Esophagus squamous epithelium (tissue), 5 donors: Measurements from ENCODE around the gene FMNL1. TPM values are rescaled to one million over a fixed set of nuclear protein-coding genes. Genes with fewer than 3 reads are reported as not detected.

Source experiments
- DNase-seq: peaks from one replicate; lab custom pipeline; 2025; lab: John Stamatoyannopoulos, UW
- H3K27ac ChIP-seq, 4 donors: fragments of 200-600 bp; sonication (generic); one replicate each; pipeline ENCODE4 v1.5.1; 2016 to 2019; ENCODE audit warnings: mild to moderate bottlenecking in 1 of 4
- H3K27me3 ChIP-seq, 4 donors: fragments of 200-600 bp; sonication (generic); 1 replicate in 3 of 4; 2 replicates in 1 of 4; pipeline versions ENCODE4 v1.5.1 to v1.6.0; 2017 to 2021; ENCODE audit warnings: antibody characterized with exemption in 1 of 4
- H3K36me3 ChIP-seq, 3 donors: fragments of 200-600 bp; sonication (generic); one replicate each; pipeline ENCODE4 v1.5.1; 2016 to 2019
- H3K4me1 ChIP-seq, 3 donors: fragments of 200-600 bp; sonication (generic); one replicate each; pipeline ENCODE4 v1.5.1; 2017 to 2019
- H3K4me3 ChIP-seq, 4 donors: fragments of 200-600 bp; sonication (generic); 1 replicate in 3 of 4; 2 replicates in 1 of 4; pipeline ENCODE4 v1.5.1; 2016 to 2019; ENCODE audit warnings: mild to moderate bottlenecking in 2 of 4, moderate library complexity in 1 of 4
- H3K9me3 ChIP-seq, 3 donors: fragments of 200-600 bp; sonication (generic); one replicate each; pipeline ENCODE4 v1.5.1; 2016 to 2019
- CTCF ChIP-seq, 6 experiments: fragments of 450-650 bp in 4 of 6; fragments of 200-600 bp in 2 of 6; sonication (generic) in 2 of 6; IDR thresholded peaks; one replicate each; pipeline ENCODE4 v1.5.1; 2016 to 2019; ENCODE audit warnings: antibody characterized with exemption in 6 of 6, mild to moderate bottlenecking in 4 of 6, moderate library complexity in 4 of 6
- POLR2A ChIP-seq, 4 donors: fragments of 450-650 bp; IDR thresholded peaks; one replicate each; pipeline ENCODE4 v1.6.1; 2017; ENCODE audit warnings: antibody characterized with exemption in 4 of 4, mild to moderate bottlenecking in 4 of 4, moderate library complexity in 3 of 4
- WGBS, 2 donors: methylation state at CpG; one replicate each; pipeline ENCODE4 v1.1.5; 2018; 5-methylcytosine and 5-hydroxymethylcytosine counted together
- intact Hi-C: fragments of 100-400 bp; cut with DNase I; formaldehyde crosslinking; loops from one replicate; pipeline ENCODE4 v1.15.0; 2022
- total RNA-seq, 4 donors: library from RNA; depleted of rRNA; stranded (reverse); fragments of >200 nt; gene quantifications; one replicate each; pipeline ENCODE4 v1.1.0, GENCODE V29; 2016
- donor health status: DM: yes; HTN: yes; CAD: no.

The FMNL1 gene
- total RNA-seq, 4 donors from 2014 or later = 3.5 to 16.8 (median 6.9) TPM

GRCh38 chr17:45253879-45254278 is 32.2 kb downstream of the FMNL1 start:
- Histone ChIP-seq H3K27ac (no peak overlapping the region), H3K27me3 (no peaks in the 10 kb centered on the region), H3K36me3 (peaks cover 0 to 3% (median 0%) of the 10 kb centered on the region in 3 donors), H3K4me1 (peaks cover 0 to 12% (median under 1%) of the 10 kb centered on the region in 3 donors), H3K9me3 (no peaks in the 10 kb centered on the region), H3K4me3 (no peak overlapping the region)
- intact Hi-C loops = no loop called here
- no peak for DNase-seq
- TF ChIP-seq POLR2A (IDR thresholded peaks at IDR 0.05) (no peak), CTCF (IDR thresholded peaks at IDR 0.05) (no peak)
- 100% methylated on average over 1 to 2 of the region's 4 CpGs for whole genome bisulfite sequencing, 2 donors

GRCh38 chr17:45255358-45255757 is 33.7 kb downstream of the FMNL1 start:
- no peak overlapping the region for H3K27ac ChIP-seq
- no peak for TF ChIP-seq CTCF (IDR thresholded peaks at IDR 0.05)
- TF ChIP-seq POLR2A (IDR thresholded peaks at IDR 0.05) = no peak
- intact Hi-C loops = no loop called here
- H3K9me3 ChIP-seq = no peaks in the 10 kb centered on the region
- no peaks in the 10 kb centered on the region for H3K27me3 ChIP-seq
- no peak overlapping the region for H3K4me3 ChIP-seq
- peaks cover 0 to 10% (median 0%) of the 10 kb centered on the region in 3 donors for H3K4me1 ChIP-seq
- 89 to 91% methylated on average over 3 to 6 of the region's 8 CpGs for WGBS, 2 donors
- peaks cover 0 to 3% (median 0%) of the 10 kb centered on the region in 3 donors for H3K36me3 ChIP-seq
- no peak for DNase-seq

- intact Hi-C loops = no loop called here
- H3K27ac ChIP-seq = no peak overlapping the region
- no peaks in the 10 kb centered on the region for H3K9me3 ChIP-seq
- WGBS, 2 donors = 47 to 77% methylated on average over 4 to 7 of the region's 14 CpGs
- TF ChIP-seq CTCF (IDR thresholded peaks at IDR 0.05) (no peak), POLR2A (IDR thresholded peaks at IDR 0.05) (no peak)
- no peak for DNase-seq
- H3K4me1 ChIP-seq = peaks cover 0 to 11% (median 0%) of the 10 kb centered on the region in 3 donors
- H3K4me3 ChIP-seq = no peak overlapping the region
- H3K27me3 ChIP-seq = no peaks in the 10 kb centered on the region
- no peaks in the 10 kb centered on the region for H3K36me3 ChIP-seq
Observed at GRCh38 chr17:45256114-45256966, 34.7 kb downstream of the FMNL1 start.

GRCh38 chr17:45257115-45257514 is 35.4 kb downstream of the FMNL1 start:
- no peak for DNase-seq
- no peak overlapping the region for H3K4me3 ChIP-seq
- no peaks in the 10 kb centered on the region for H3K27me3 ChIP-seq
- no peak for TF ChIP-seq CTCF (IDR thresholded peaks at IDR 0.05)
- TF ChIP-seq POLR2A (IDR thresholded peaks at IDR 0.05) = no peak
- WGBS, 2 donors = 81 to 85% methylated on average over 13 to 15 of the region's 16 CpGs
- peaks cover under 1 to 14% (median 6%) of the 10 kb centered on the region in 3 donors for H3K4me1 ChIP-seq
- H3K9me3 ChIP-seq = no peaks in the 10 kb centered on the region
- intact Hi-C loops = no loop called here
- no peak overlapping the region for H3K27ac ChIP-seq
- no peaks in the 10 kb centered on the region for H3K36me3 ChIP-seq

GRCh38 chr17:45258981-45259380 is 37.3 kb downstream of the FMNL1 start:
- WGBS, 2 donors = 54 to 73% methylated on average over 4 of the region's 5 CpGs
- TF ChIP-seq POLR2A (IDR thresholded peaks at IDR 0.05) (no peak), CTCF (IDR thresholded peaks at IDR 0.05) (no peak)
- no peaks in the 10 kb centered on the region for H3K9me3 ChIP-seq
- no peaks in the 10 kb centered on the region for H3K27me3 ChIP-seq
- H3K4me1 ChIP-seq = peaks cover 14 to 28% (median 17%) of the 10 kb centered on the region in 3 donors
- H3K36me3 ChIP-seq = peaks cover 4 to 11% (median 10%) of the 10 kb centered on the region in 3 donors
- intact Hi-C loops = no loop called here
- no peak overlapping the region for H3K27ac ChIP-seq
- H3K4me3 ChIP-seq = no peak overlapping the region
- no peak for DNase-seq
